Astrocyte (in vitro differentiated cells and primary cell): ENCODE measurements around the gene ZFP69B. TPM values are rescaled to one million over a fixed set of nuclear protein-coding genes. Genes with fewer than 3 reads are reported as not detected.

ENCODE experiments used
- DNase-seq: peaks from one replicate; pipeline ENCODE4 v3.0.0-alpha.2; 2010; ENCODE audit warnings: low read depth
- FAIRE-seq: peaks from 2 replicates; lab custom pipeline; 2011; peaks lifted over from hg19 to GRCh38; lab: Jason Lieb, UNC
- H2AFZ ChIP-seq: 2 replicates; pipeline ENCODE4 v1.6.0; 2012; ENCODE audit warnings: low read depth, low read length, inconsistent platforms
- H3K27ac ChIP-seq: 2 replicates; pipeline ENCODE4 v1.5.1; 2011; ENCODE audit warnings: low read depth, low read length, inconsistent platforms
- H3K27me3 ChIP-seq: 2 replicates; pipeline ENCODE4 v1.6.0; 2011; ENCODE audit warnings: low read length, inconsistent platforms; ENCODE audit not compliant: insufficient read depth
- H3K36me3 ChIP-seq: 2 replicates; pipeline ENCODE4 v1.5.1; 2011; ENCODE audit warnings: low read length, inconsistent platforms; ENCODE audit not compliant: insufficient read depth
- H3K4me1 ChIP-seq: 2 replicates; pipeline ENCODE4 v1.5.1; 2011; ENCODE audit warnings: low read length, inconsistent platforms; ENCODE audit not compliant: insufficient read depth
- H3K4me2 ChIP-seq: 2 replicates; pipeline ENCODE4 v1.6.0; 2012; ENCODE audit warnings: low read length, inconsistent platforms
- H3K4me3 ChIP-seq: 2 replicates; pipeline ENCODE4 v1.5.1; 2011; ENCODE audit warnings: low read depth, mild to moderate bottlenecking, low read length, inconsistent platforms; ENCODE audit not compliant: insufficient read depth
- H3K79me2 ChIP-seq: 2 replicates; pipeline ENCODE4 v1.6.0; 2012; ENCODE audit warnings: mild to moderate bottlenecking, low read length, inconsistent platforms; ENCODE audit not compliant: insufficient read depth
- H3K9ac ChIP-seq: 2 replicates; pipeline ENCODE4 v1.6.0; 2012; ENCODE audit warnings: mild to moderate bottlenecking, low read length, inconsistent platforms
- H3K9me3 ChIP-seq: 2 replicates; pipeline ENCODE4 v1.5.1; 2012; ENCODE audit warnings: low read depth, mild to moderate bottlenecking, low read length, inconsistent platforms; ENCODE audit not compliant: insufficient read depth
- H4K20me1 ChIP-seq: 2 replicates; pipeline ENCODE4 v1.6.0; 2012; ENCODE audit warnings: low read length, inconsistent platforms; ENCODE audit not compliant: insufficient read depth
- H3K27ac Mint-ChIP-seq: one replicate; pipeline ENCODE4 v1.8.0; 2021; ENCODE audit warnings: mild to moderate bottlenecking, mixed read lengths; ENCODE audit not compliant: unreplicated experiment
- H3K27me3 Mint-ChIP-seq: one replicate; pipeline ENCODE4 v1.8.0; 2021; ENCODE audit warnings: low read depth, mixed read lengths; ENCODE audit not compliant: unreplicated experiment
- H3K36me3 Mint-ChIP-seq: one replicate; pipeline ENCODE4 v1.8.0; 2021; ENCODE audit warnings: low read depth, mixed read lengths; ENCODE audit not compliant: unreplicated experiment
- H3K4me1 Mint-ChIP-seq: one replicate; pipeline ENCODE4 v1.8.0; 2021; ENCODE audit warnings: low read depth, mixed read lengths; ENCODE audit not compliant: unreplicated experiment
- H3K4me3 Mint-ChIP-seq: one replicate; pipeline ENCODE4 v1.8.0; 2021; ENCODE audit warnings: mild to moderate bottlenecking, moderate library complexity, mixed read lengths; ENCODE audit not compliant: unreplicated experiment
- H3K9me3 Mint-ChIP-seq: one replicate; pipeline ENCODE4 v1.8.0; 2021; ENCODE audit warnings: mild to moderate bottlenecking, mixed read lengths; ENCODE audit not compliant: unreplicated experiment
- EZH2 ChIP-seq: IDR thresholded peaks from 2 replicates; pipeline ENCODE4 v1.6.1; 2012; ENCODE audit warnings: mild to moderate bottlenecking, low read length, inconsistent platforms; ENCODE audit not compliant: insufficient read depth
- total RNA-seq: library from RNA; stranded (reverse); gene quantifications from 2 replicates; pipeline ENCODE4 v1.2.1, GENCODE V29; 2021
- TF ChIP-seq, protein P1 (sequence below): IDR thresholded peaks from 2 replicates; pipeline ENCODE4 v1.5.1; 2011; ENCODE audit warnings: low read depth, mild to moderate bottlenecking, inconsistent platforms, low read length, moderate library complexity; ENCODE audit not compliant: insufficient read depth

The ZFP69B gene
- total RNA-seq, 1 donor from 2014 or later, result 5.4 TPM

DNA sequence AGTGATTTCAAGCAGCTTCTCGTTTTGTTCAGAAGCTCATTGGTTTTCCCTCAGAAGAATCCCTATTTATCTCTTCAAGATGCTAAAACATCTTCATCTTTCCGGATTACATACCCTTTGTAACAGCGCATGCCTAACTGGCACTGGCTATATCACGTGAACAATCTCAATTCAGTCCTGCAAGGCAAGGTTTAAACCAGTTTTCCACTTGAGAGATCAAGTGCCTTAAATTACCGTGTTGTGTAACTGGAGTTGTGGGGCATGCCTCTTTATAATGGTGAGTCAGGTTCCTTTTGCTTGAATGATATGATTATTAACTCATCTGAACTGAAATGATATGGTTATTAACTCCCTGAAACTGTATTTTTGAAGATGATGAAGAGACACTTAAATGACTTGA lies 11.0 kb upstream of the ZFP69B start:
- Mint-ChIP-seq H3K9me3 (no peaks in the 10 kb centered on the region), H3K4me3 (no peak overlapping the region), H3K27me3 (no peaks in the 10 kb centered on the region), H3K4me1 (no peaks in the 10 kb centered on the region), H3K36me3 (peaks cover 2% of the 10 kb centered on the region), H3K27ac (no peak overlapping the region)
- Histone ChIP-seq H3K27ac (no peak overlapping the region), H3K4me1 (peaks cover 14% of the 10 kb centered on the region), H3K9ac (no peak overlapping the region), H3K4me3 (no peak overlapping the region), H3K79me2 (no peaks in the 10 kb centered on the region), H3K4me2 (no peak overlapping the region), H3K27me3 (no peaks in the 10 kb centered on the region), H3K9me3 (no peaks in the 10 kb centered on the region), H2AFZ (no peak overlapping the region), H3K36me3 (no peaks in the 10 kb centered on the region), H4K20me1 (no peaks in the 10 kb centered on the region)
- DNase-seq (no peak), FAIRE-seq (no peak)
- TF ChIP-seq EZH2, result no peak
- TF ChIP-seq, protein P1, sequence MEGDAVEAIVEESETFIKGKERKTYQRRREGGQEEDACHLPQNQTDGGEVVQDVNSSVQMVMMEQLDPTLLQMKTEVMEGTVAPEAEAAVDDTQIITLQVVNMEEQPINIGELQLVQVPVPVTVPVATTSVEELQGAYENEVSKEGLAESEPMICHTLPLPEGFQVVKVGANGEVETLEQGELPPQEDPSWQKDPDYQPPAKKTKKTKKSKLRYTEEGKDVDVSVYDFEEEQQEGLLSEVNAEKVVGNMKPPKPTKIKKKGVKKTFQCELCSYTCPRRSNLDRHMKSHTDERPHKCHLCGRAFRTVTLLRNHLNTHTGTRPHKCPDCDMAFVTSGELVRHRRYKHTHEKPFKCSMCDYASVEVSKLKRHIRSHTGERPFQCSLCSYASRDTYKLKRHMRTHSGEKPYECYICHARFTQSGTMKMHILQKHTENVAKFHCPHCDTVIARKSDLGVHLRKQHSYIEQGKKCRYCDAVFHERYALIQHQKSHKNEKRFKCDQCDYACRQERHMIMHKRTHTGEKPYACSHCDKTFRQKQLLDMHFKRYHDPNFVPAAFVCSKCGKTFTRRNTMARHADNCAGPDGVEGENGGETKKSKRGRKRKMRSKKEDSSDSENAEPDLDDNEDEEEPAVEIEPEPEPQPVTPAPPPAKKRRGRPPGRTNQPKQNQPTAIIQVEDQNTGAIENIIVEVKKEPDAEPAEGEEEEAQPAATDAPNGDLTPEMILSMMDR, result no peak

DNA sequence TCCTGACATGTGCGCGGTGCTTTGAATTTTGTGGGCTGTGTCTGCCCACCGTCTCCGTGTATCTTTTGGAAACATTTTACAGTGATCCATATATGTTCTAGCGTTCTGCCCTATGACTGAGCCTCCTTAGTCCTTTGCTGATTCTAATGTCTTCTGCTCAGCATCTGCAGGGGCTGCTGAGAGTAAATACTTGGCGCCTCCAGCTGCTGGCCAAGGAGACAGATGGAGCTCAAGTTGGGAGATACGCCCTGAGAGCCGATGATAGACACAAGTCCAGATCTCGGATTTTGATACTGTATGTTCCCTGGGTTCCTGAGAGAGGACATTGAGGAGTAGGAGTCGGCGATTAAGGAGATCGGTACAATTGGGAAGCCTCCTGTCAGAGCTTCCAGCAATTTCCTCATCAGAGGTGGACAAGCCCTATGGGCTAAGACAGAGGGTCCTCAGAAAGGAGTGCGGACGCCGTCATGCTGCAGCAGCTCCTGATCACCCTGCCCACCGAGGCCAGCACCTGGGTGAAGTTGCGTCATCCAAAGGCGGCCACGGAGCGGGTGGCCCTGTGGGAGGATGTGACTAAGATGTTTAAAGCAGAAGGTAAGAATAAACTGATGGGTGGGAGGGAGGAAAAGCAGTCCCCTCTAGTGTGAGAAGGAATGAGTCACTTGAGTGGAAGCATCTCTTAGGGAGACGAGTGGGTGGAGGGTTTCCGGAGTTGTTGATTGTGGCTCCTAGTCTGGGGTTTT lies 390 bp downstream of the ZFP69B start:
- peak overlapping the region; percentile 84 for H3K27ac Mint-ChIP-seq

More for the DNA sequence above, 390 bp downstream of the ZFP69B start:
- Histone ChIP-seq H3K36me3 (peaks cover 8% of the 10 kb centered on the region), H3K27ac (peak overlapping the region; percentile 97), H3K4me1 (peaks cover 13% of the 10 kb centered on the region), H2AFZ (peak overlapping the region; percentile 97), H3K9me3 (peaks cover 20% of the 10 kb centered on the region), H3K9ac (peak overlapping the region; percentile 89), H3K79me2 (peaks cover 24% of the 10 kb centered on the region), H3K27me3 (no peaks in the 10 kb centered on the region), H3K4me3 (peak overlapping the region; percentile 78), H3K4me2 (peak overlapping the region; percentile 94), H4K20me1 (no peaks in the 10 kb centered on the region)
- TF ChIP-seq, protein P1, result no peak
- TF ChIP-seq EZH2, result no peak
- H3K4me1 Mint-ChIP-seq, result peaks cover 7% of the 10 kb centered on the region
- H3K9me3 Mint-ChIP-seq, result peaks cover 44% of the 10 kb centered on the region
- no peak for FAIRE-seq
- no peaks in the 10 kb centered on the region for H3K27me3 Mint-ChIP-seq
- peaks cover 38% of the 10 kb centered on the region for H3K36me3 Mint-ChIP-seq
- DNase-seq, result peak; percentile 95
- peak overlapping the region; percentile 85 for H3K4me3 Mint-ChIP-seq
